Liver (tissue), 9 donors: ENCODE measurements around the gene PHIP. TPM values are rescaled to one million over a fixed set of nuclear protein-coding genes. Genes with fewer than 3 reads are reported as not detected.

Experiments used
- DNase-seq: peaks from one replicate; pipeline ENCODE4 v3.0.0-alpha.2; 2017; ENCODE audit warnings: low spot score
- H3K27ac ChIP-seq, 2 donors: one replicate each; pipeline ENCODE4 v1.7.0; 2013; ENCODE audit warnings: inconsistent platforms in 2 of 2, low read length in 2 of 2, control low read depth in 1 of 2, low read depth in 1 of 2, mild to moderate bottlenecking in 1 of 2
- H3K27me3 ChIP-seq, 4 donors: one replicate each; pipeline versions ENCODE4 v1.6.1 to v1.7.0; 2013; ENCODE audit warnings: low read length in 3 of 4, inconsistent platforms in 1 of 4, mild to moderate bottlenecking in 1 of 4, moderate library complexity in 1 of 4; ENCODE audit not compliant: control insufficient read depth in 4 of 4, insufficient read depth in 4 of 4
- H3K36me3 ChIP-seq, 4 donors: one replicate each; pipeline versions ENCODE4 v1.6.1 to v1.7.0; 2013; ENCODE audit warnings: low read length in 3 of 4, mild to moderate bottlenecking in 3 of 4, low read depth in 1 of 4, moderate library complexity in 1 of 4; ENCODE audit not compliant: control insufficient read depth in 4 of 4, insufficient read depth in 3 of 4
- H3K4me1 ChIP-seq, 4 donors: one replicate each; pipeline versions ENCODE4 v1.6.1 to v1.7.0; 2013; ENCODE audit warnings: low read length in 3 of 4, mild to moderate bottlenecking in 3 of 4, moderate library complexity in 1 of 4; ENCODE audit not compliant: control insufficient read depth in 4 of 4, insufficient read depth in 4 of 4
- H3K4me3 ChIP-seq, 3 donors: one replicate each; pipeline versions ENCODE4 v1.6.1 to v1.7.0; 2013; ENCODE audit warnings: low read length in 3 of 3, control low read depth in 1 of 3, low read depth in 1 of 3, mild to moderate bottlenecking in 1 of 3
- H3K9ac ChIP-seq, 2 donors: one replicate each; pipeline ENCODE4 v1.7.0; 2013; ENCODE audit warnings: low read length in 2 of 2, mild to moderate bottlenecking in 2 of 2, moderate library complexity in 2 of 2, control low read depth in 1 of 2, low read depth in 1 of 2
- H3K9me3 ChIP-seq, 4 donors: one replicate each; pipeline versions ENCODE4 v1.6.1 to v1.7.0; 2013; ENCODE audit warnings: low read length in 3 of 4; ENCODE audit not compliant: control insufficient read depth in 4 of 4
- ATF3 ChIP-seq: IDR thresholded peaks from 2 replicates; pipeline ENCODE4 v1.6.1; 2016; ENCODE audit warnings: antibody characterized with exemption
- CTCF ChIP-seq: fragments of 150-350 bp; IDR thresholded peaks from 2 replicates; pipeline ENCODE4 v1.5.1; 2017; ENCODE audit warnings: improper control_type of control experiment, low read depth, low read length; ENCODE audit not compliant: missing input control
- EGR1 ChIP-seq, 2 donors: IDR thresholded peaks; 2 replicates each; pipeline ENCODE4 v1.6.1; 2016 to 2018; ENCODE audit warnings: antibody characterized with exemption in 2 of 2, low read depth in 2 of 2
- FOXA1 ChIP-seq: IDR thresholded peaks from 2 replicates; pipeline ENCODE4 v1.6.1; 2016; ENCODE audit warnings: antibody characterized with exemption
- FOXA2 ChIP-seq: IDR thresholded peaks from 2 replicates; pipeline ENCODE4 v1.6.1; 2016; ENCODE audit warnings: antibody characterized with exemption
- GABPA ChIP-seq, 2 donors: IDR thresholded peaks in 1 of 2; conservative IDR thresholded peaks in 1 of 2; 2 replicates each; pipeline ENCODE4 v1.6.1; 2016; ENCODE audit warnings: antibody characterized with exemption in 2 of 2, mild to moderate bottlenecking in 1 of 2, moderate library complexity in 1 of 2
- HNF4A ChIP-seq, 2 donors: conservative IDR thresholded peaks; 2 replicates each; pipeline ENCODE4 v1.6.1; 2016; ENCODE audit warnings: antibody characterized with exemption in 2 of 2, mild to moderate bottlenecking in 2 of 2
- HNF4G ChIP-seq: IDR thresholded peaks from 2 replicates; pipeline ENCODE4 v1.6.1; 2016; ENCODE audit warnings: antibody characterized with exemption
- JUND ChIP-seq, 2 donors: IDR thresholded peaks; 2 replicates each; pipeline ENCODE4 v1.6.1; 2016; ENCODE audit warnings: antibody characterized with exemption in 2 of 2
- NR2F2 ChIP-seq: IDR thresholded peaks from 2 replicates; pipeline ENCODE4 v1.6.1; 2016; ENCODE audit warnings: antibody characterized with exemption
- RAD21 ChIP-seq, 2 donors: IDR thresholded peaks; 2 replicates each; pipeline ENCODE4 v1.6.1; 2016; ENCODE audit warnings: antibody characterized with exemption in 2 of 2, mild to moderate bottlenecking in 2 of 2
- RXRA ChIP-seq, 2 donors: IDR thresholded peaks; 2 replicates each; pipeline ENCODE4 v1.6.1; 2017 to 2018; ENCODE audit warnings: antibody characterized with exemption in 2 of 2, mild to moderate bottlenecking in 1 of 2
- SP1 ChIP-seq: IDR thresholded peaks from 2 replicates; pipeline ENCODE4 v1.6.1; 2018; ENCODE audit warnings: antibody characterized with exemption, mild to moderate bottlenecking
- TAF1 ChIP-seq: conservative IDR thresholded peaks from 2 replicates; pipeline ENCODE4 v1.6.1; 2016; ENCODE audit warnings: antibody characterized with exemption, mild to moderate bottlenecking
- YY1 ChIP-seq: IDR thresholded peaks from 2 replicates; pipeline ENCODE4 v1.6.1; 2016; ENCODE audit warnings: antibody characterized with exemption, mild to moderate bottlenecking
- ZBTB33 ChIP-seq: IDR thresholded peaks from 2 replicates; pipeline ENCODE4 v1.6.1; 2016; ENCODE audit warnings: antibody characterized with exemption
- WGBS: extraction: QIAGEN DNeasy Blood & Tissue Kit; methylation state at CpG from one replicate; pipeline ENCODE4 v1.1.7; 2013; 5-methylcytosine and 5-hydroxymethylcytosine counted together
- polyA plus RNA-seq, 2 donors: library from polyadenylated mRNA; stranded (reverse) in 1 of 2; unstranded in 1 of 2; fragments of 200-250 nt in 1 of 2; fragments of >200 nt in 1 of 2; fragmentation: Nextera tagmentation in 1 of 2; extraction: Ambion mirVana in 1 of 2; gene quantifications; one replicate each; pipeline versions ENCODE4 v1.2.1 to v1.2.3, GENCODE V29; 2013 to 2015
- total RNA-seq, 2 donors: library from RNA; depleted of rRNA; stranded (reverse); fragments of >200 nt; gene quantifications; one replicate each; pipeline ENCODE4 v1.2.3, GENCODE V29; 2014
- TF ChIP-seq, protein P1 (sequence below): IDR thresholded peaks from 2 replicates; pipeline ENCODE4 v1.6.1; 2016; ENCODE audit warnings: antibody characterized with exemption, mild to moderate bottlenecking
- TF ChIP-seq, protein P2 (sequence below): IDR thresholded peaks from 2 replicates; pipeline ENCODE4 v1.6.1; 2016; ENCODE audit warnings: antibody characterized with exemption
- donor health status: healthy.
- donor health status: healthy.
- donor health status: healthy.
- donor health status: healthy.
- donor health status: healthy.

Gene PHIP
- total and polyA plus RNA-seq, 4 donors, result 1.6 to 22.4 (median 9.4) TPM

GRCh38 chr6:79030511-79030910, 47.5 kb downstream of the PHIP start:
- H3K9ac ChIP-seq, result no peak overlapping the region
- no peak for TF ChIP-seq RAD21 (IDR thresholded peaks at IDR 0.05)
- TF ChIP-seq HNF4G, result no peak
- no peak for TF ChIP-seq EGR1 (IDR thresholded peaks at IDR 0.05; ENCODE audit: low read depth in 2 of 2)
- TF ChIP-seq SP1, result no peak
- TF ChIP-seq ATF3, result no peak
- no peak for TF ChIP-seq YY1
- TF ChIP-seq, protein P1, sequence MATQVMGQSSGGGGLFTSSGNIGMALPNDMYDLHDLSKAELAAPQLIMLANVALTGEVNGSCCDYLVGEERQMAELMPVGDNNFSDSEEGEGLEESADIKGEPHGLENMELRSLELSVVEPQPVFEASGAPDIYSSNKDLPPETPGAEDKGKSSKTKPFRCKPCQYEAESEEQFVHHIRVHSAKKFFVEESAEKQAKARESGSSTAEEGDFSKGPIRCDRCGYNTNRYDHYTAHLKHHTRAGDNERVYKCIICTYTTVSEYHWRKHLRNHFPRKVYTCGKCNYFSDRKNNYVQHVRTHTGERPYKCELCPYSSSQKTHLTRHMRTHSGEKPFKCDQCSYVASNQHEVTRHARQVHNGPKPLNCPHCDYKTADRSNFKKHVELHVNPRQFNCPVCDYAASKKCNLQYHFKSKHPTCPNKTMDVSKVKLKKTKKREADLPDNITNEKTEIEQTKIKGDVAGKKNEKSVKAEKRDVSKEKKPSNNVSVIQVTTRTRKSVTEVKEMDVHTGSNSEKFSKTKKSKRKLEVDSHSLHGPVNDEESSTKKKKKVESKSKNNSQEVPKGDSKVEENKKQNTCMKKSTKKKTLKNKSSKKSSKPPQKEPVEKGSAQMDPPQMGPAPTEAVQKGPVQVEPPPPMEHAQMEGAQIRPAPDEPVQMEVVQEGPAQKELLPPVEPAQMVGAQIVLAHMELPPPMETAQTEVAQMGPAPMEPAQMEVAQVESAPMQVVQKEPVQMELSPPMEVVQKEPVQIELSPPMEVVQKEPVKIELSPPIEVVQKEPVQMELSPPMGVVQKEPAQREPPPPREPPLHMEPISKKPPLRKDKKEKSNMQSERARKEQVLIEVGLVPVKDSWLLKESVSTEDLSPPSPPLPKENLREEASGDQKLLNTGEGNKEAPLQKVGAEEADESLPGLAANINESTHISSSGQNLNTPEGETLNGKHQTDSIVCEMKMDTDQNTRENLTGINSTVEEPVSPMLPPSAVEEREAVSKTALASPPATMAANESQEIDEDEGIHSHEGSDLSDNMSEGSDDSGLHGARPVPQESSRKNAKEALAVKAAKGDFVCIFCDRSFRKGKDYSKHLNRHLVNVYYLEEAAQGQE, result no peak
- TF ChIP-seq GABPA (IDR thresholded peaks at IDR 0.05 in 1 of 2, conservative IDR thresholded peaks at IDR 0.05 in 1 of 2), result no peak
- no peak for TF ChIP-seq FOXA2
- H3K27me3 ChIP-seq, result no peaks in the 10 kb centered on the region
- H3K27ac ChIP-seq, result no peak overlapping the region
- no peak overlapping the region for H3K4me3 ChIP-seq
- H3K36me3 ChIP-seq, result peaks cover 0 to 15% (median 6%) of the 10 kb centered on the region in 4 donors
- no peaks in the 10 kb centered on the region for H3K9me3 ChIP-seq
- no peaks in the 10 kb centered on the region for H3K4me1 ChIP-seq
- 94% methylated on average over 1 of the region's 1 CpG for WGBS
- no peak for DNase-seq

DNA sequence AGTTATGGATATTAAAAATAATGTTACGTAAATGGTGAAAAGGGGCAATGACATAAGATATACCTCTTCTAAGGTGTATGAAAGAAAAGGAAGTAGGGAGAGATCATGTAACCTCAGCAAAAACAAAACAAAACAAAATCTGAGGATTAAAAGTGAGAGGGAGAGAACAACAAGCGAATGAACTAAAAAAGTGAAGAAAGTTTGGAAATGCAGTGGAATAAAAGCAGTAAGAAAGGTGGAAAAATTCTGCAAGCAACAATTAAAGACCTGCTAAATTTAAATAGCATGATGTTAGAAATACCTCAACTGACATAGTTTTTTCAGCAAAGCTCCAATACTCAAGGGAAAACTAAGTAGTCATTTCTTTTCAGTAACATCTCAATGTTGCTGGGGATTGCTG, 48.0 kb downstream of the PHIP start:
- no peak for DNase-seq
- Histone ChIP-seq H3K36me3 (peaks cover 0 to 15% (median 6%) of the 10 kb centered on the region in 4 donors), H3K27me3 (no peaks in the 10 kb centered on the region), H3K4me3 (no peak overlapping the region), H3K9ac (no peak overlapping the region), H3K9me3 (no peaks in the 10 kb centered on the region), H3K4me1 (no peaks in the 10 kb centered on the region), H3K27ac (no peak overlapping the region)
- 98% methylated on average over 2 of the region's 2 CpGs for WGBS
- no peak for TF ChIP-seq CTCF
- no peak for TF ChIP-seq NR2F2
- no peak for TF ChIP-seq YY1
- TF ChIP-seq HNF4A (conservative IDR thresholded peaks at IDR 0.05), result no peak
- no peak for TF ChIP-seq HNF4G
- TF ChIP-seq GABPA (IDR thresholded peaks at IDR 0.05 in 1 of 2, conservative IDR thresholded peaks at IDR 0.05 in 1 of 2), result no peak
- TF ChIP-seq, protein P1, result no peak
- TF ChIP-seq ZBTB33, result no peak
- no peak for TF ChIP-seq RAD21 (IDR thresholded peaks at IDR 0.05)
- TF ChIP-seq JUND (IDR thresholded peaks at IDR 0.05), result no peak
- TF ChIP-seq, protein P2, sequence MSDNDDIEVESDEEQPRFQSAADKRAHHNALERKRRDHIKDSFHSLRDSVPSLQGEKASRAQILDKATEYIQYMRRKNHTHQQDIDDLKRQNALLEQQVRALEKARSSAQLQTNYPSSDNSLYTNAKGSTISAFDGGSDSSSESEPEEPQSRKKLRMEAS, result no peak
- no peak for TF ChIP-seq EGR1 (IDR thresholded peaks at IDR 0.05; ENCODE audit: low read depth in 2 of 2)
- TF ChIP-seq ATF3, result no peak
- no peak for TF ChIP-seq SP1
- no peak for TF ChIP-seq TAF1
- no peak for TF ChIP-seq FOXA1
- no peak for TF ChIP-seq RXRA (IDR thresholded peaks at IDR 0.05)
- TF ChIP-seq FOXA2, result no peak
